NCI-H1417 (cell line): ENCODE measurements around the gene PGBD5.

Experiments used
- DNase-seq, 3 experiments: peaks; one replicate each; lab custom pipeline; 2025; lab: John Stamatoyannopoulos, UW

PGBD5 gene

DNA sequence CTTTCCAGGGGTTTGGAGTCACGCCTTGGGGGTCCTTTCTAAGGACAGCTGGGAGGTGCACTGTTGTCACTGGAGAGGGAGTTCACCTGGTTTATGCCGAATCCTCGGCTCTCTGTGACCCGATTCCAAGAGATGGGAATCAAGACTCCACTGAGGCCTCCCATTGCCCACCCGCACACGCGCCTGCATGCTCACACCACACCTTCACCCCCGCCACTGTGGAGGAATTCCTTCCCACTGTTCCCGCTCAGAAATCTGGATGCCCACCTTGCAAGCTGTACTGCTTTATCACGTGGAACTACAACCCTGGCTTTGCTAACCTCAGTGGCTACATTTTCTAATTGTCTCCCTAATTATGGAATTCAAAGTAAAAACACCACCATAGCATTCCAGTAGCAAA is 29.2 kb downstream of the PGBD5 start:
- no peak for DNase-seq

DNA sequence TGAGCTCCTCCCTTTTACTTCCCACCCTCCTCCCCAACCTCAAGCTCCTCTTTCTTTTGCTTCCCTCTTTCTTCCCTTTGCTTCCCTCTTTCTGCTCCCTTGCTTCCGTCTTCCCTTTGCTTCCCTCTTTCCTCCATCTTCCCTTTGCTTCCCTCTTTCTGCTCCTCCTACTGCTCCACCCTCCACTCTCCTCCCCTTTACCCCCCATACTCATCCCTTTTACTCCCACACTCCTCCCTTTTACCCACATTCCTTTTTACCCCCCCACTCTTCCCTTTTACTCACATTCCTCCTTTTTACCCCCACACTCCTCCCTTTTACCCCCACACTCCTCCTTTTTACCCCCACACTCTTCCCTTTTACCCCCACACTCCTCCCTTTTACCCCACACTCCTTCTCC is 30.2 kb downstream of the PGBD5 start:
- DNase-seq, result no peak

DNA sequence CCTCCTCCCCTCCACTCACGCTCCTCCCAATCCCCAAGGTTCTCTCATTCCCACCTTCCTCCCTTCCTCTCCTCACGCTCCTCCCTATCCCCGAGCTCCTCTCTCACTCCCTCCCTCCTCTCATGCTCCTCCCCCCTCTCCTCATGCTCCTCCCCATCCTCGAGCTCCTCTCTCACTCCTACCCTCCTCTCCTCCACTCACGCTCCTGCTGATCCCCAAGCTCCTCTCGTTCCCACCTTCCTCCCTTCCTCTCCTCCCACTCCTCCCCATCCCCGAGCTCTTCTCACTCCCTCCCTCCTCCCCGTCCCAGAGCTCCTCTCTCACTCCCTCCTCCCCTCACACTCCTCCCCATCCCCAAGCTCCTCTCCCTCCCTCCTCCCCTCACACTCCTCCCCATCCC is 31.4 kb downstream of the PGBD5 start:
- DNase-seq, result no peak

DNA sequence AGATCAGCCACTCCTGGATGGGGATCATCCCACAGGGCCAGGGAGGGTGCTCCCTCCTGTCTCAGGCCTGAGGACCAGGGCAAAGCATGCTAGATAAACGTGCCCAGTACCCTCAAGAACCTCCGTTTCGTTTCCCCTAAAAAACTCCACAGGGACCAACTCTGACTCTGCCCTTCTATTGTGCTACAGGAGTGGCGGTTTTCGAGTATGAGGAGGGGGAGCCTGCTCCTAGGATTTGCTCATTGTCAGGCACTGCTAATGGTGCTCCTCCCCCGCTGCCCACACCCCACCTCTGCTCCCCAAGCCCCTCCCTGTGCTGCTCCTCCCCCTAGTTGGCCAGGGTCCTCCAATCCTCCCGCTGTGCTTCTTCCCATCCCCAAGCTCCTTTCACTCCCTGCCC is 32.0 kb downstream of the PGBD5 start:
- no peak for DNase-seq

DNA sequence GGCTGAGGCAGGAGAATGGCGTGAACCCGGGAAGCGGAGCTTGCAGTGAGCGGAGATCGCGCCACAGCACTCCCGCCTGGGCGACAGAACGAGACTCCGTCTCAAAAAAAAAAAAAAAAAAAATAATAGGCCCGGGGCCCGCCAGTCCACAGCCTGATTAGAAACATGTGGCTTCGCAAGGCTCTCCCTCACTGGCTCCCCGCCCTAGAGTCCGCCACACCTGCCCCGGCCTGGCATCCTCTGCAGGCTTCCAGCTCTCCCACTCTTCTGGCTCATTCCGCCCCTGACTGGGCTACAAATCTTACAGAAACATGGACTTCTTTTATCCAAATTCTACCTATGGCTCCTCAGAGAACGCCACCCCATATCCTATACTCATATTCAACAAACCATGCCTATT is 32.4 kb downstream of the PGBD5 start:
- DNase-seq, result no peak

DNA sequence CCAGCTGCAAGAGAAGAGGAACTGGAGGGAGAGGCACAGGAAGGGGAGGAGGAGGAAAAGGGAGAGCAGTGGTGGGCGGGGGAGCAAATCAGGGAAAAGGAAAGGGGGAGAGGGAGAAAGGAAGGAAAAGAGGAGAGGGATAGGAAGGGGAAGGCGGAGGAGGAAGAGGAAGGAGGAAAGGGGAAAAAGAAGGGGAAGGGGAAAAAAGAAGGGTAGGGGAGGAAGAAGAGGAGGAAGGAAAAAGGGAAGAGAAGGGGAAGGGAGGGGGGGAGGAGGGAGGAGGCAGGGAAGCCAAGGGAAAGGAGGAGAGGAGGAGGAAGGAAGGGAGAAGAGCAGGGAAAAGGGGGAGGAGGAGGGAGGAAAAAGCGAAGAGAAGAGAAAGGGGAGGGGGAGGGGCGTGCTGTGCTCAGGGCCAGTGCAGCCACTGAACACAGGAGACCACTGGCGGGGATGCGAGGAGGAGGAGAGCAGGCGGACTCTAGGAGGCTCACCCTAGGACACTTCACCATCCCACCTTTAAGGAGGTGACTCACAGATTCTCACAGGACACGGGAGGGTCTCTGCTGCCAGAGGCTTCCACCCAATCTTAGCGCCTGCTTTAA is 33.1 kb downstream of the PGBD5 start:
- no peak for DNase-seq

DNA sequence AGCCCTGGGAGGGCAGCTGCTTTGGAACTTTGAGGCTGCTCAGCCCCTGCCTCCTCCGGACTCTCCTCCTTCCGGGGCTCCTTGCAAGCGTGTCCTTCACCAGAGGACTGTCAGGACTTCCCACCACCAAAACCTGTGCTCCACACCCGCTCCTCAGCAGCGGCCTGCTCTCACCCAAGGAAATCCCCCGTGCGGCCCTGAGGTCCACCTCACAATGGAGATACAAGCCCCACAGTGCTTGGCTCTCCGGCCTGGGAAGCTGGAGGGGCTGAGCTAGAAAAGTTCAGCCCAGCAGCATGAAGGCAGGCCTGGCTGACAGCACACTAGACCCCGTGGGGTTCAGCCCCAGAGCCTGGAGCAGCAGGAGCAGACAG is 33.6 kb downstream of the PGBD5 start:
- no peak for DNase-seq

DNA sequence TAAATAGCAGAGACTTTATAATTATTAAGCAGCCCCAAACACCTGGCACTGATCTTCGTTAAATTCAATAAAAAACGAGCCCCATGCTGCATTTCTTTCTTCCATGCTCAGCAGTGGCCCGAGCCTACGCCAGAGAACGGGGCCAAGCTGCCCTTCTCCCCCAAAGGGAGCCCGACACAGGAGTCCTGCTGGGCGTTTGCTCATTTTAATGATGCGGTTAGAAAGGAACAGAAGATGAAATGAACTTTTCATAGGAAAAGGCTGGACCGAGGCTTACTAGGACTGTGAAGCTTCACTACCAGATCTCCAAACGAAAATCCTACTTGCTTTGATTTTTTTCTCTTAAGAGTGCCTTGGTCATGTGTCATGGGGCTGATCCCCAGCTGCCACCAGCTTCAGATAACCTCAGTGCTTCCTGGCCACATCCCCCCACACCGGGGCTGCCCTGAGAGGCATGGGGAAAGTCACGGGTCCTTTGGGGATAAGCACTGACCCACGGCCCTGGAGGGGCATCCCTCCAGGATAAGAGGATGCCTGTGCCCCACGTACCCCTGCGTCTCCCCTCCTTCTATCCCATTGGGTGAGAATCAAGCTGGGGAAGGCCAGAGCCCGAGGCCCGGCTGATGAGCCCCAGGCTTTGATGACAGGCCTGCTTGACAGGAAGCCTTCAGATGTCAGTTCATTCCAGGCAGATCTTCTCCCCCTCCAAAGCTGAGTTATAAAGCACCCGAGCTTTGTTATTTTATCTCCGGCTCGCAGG is 34.2 kb downstream of the PGBD5 start:
- no peak for DNase-seq

DNA sequence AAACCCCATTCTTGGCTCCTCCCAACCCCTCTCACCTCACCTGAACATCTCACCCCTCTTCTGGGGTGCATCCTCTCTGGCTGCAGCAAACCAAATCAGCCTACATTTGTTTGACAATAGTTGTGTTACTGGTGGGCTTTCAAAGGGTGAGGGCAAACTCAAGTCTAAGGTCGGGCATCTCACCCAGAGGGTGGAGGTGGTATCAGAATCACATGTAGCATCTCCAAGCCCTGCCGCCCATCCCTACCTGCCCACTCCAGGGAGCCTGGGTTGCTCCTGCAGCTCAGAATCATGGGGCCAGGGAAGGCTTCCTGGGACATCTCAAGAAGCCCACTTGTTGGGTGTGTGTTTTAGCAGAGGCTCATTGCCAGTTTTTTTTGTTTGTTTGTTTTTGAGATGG is 35.8 kb downstream of the PGBD5 start:
- no peak for DNase-seq

DNA sequence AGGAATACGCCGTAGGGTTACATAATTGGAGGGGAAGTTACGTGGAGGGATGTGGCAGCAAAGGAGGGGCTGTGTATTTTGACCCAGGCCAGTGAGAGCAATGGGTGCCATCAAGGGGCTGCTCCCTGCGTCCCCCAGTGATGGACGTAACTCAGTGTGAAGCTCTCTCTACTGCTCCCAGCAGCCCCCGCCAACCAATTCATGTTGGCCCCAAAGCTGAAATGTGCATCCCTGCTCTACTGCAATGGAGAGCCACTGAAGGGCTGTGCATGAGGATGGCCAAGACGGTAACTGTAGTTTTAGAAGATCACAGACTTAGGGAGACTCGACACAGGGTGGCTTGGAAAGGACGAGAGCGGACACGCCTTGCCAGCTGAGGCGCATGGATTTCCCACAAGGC is 38.3 kb downstream of the PGBD5 start:
- DNase-seq, result no peak

DNA sequence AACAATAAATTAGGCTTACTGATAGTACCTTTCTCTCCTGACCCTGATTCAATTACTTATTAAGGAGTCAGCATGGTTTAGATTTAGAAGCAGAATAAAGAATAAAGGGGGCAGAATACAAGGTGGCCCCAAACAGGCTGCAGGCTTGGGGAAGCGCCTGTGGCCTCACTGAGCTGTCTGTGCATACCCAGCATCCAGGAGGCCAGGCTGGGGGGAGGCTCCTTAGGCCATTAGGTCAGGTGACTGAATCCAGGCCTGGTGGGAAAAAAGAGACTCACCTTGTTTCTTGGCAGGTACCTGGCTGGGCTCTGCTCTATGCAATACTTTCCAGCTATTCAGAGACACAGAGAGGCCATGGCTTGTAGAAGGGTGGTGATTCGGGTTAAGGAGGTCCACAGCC is 38.8 kb downstream of the PGBD5 start:
- no peak for DNase-seq

DNA sequence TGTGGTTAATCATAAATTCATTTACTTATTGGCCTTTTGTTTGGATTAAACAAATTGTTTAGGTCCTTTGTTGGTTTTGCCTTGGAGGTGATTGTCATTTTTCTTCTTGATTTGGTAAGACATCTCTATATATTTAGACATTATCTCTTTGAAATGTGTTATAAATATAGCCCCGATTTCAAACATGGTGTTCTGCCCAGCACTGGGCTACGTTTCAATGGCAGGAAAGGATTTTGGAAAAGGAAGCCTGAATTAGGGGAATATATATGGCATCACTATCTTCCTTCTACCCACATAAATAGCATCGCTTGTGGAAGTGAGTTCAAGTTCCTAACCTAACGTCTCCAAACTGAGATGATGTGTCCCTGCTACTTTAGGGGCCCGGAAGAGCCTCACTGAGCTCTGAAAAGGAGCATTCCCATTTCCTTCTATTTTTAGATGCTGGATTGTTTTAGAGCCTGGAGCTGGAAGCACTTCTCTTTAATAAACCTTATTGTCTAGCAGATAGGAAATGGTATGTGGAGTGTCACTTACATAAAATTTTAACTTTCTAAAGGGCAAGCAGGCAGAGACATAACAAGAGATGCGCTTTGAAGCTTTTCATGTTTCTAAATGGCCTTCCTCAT is 39.4 kb downstream of the PGBD5 start:
- no peak for DNase-seq

DNA sequence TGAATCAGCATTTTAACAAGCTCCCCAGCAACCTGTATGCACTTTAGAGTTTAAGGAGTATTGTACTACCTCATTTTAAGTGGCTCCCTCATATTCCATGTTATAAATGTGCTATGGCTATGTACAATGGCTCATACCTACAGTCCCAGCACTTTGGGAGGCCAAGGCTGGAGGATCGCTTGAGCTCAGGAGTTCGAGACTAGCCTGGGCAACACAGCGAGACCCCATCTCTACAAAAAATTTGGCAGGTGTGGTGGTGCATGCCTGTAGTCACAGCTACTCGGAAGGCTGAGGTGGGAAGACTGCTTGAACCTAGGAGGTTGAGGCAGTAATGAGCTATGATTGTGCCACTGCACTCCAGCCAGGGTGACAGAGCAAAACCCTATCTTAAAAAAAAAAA is 40.2 kb downstream of the PGBD5 start:
- DNase-seq, result no peak

DNA sequence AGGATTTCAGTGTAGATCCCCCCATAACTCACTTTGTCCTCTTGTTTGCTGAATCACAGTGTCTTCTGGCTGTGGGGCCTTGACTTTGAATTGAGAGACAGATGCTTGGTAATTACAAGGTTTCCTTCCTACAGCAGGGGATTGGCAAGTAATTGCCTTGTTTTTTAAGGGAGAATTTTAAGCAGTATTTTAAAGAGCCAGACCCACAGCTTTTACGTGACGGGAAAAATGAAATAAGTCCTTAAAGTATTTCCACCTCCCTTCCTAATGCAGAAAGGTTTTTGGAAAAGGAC is 41.0 kb downstream of the PGBD5 start:
- peak in 1 of 3 experiments; percentile 85 for DNase-seq

DNA sequence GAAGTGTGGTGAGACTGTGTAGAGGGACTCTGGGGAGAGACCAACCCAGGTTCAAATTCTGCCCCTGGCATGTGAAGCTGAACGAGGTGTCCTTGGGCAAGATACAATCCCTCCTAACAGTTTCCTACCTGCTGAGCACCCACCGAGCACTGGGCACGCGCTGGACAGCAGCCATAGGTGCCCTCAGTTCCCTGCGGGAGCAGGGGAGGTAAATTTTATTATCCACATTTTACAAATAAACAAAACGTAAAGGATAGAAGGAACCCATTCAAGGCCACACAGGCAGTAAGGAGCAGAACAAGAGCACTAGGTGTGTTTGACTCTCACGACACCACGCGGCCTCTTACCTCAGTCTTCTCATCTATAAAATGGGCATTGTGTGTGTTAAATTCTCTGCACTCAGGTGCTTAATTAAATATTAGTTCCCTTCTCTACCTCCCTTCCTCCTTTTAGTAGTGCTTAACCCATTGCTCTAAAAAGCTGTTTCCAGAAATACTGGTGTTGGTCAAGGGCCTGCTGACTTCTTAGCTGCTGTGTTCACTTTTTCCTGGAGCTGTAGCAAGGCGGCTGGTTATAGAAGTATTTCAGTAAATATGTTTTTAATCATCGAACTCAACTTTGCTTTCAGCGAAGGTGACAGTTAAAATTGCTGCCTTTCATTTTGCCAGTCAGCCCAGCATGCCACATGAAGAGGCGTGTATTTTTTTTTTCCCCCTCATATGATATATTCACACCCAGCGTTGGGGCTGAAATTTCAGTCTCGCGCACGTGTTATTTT is 41.6 kb downstream of the PGBD5 start:
- peak in 1 of 3 experiments; percentile 63 for DNase-seq

DNA sequence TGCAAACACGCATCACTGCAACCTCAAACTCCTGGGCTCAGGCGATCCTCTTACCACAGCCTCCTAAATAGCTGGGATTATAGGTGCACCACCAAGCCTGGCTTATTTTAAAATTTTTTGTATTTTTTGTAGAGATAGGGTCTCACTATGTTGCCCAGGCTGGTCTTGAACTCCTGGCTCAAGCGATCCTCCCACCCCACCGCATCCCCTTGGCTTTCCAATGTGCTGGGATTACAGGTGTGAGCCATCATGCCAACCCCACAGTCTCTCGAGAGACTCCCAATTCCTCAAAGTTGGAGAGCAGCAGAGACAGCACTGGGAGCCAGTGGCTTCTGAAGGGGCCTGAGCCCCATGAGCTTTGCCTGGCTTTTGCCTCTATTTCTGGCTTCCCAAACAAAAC is 42.7 kb downstream of the PGBD5 start:
- no peak for DNase-seq

DNA sequence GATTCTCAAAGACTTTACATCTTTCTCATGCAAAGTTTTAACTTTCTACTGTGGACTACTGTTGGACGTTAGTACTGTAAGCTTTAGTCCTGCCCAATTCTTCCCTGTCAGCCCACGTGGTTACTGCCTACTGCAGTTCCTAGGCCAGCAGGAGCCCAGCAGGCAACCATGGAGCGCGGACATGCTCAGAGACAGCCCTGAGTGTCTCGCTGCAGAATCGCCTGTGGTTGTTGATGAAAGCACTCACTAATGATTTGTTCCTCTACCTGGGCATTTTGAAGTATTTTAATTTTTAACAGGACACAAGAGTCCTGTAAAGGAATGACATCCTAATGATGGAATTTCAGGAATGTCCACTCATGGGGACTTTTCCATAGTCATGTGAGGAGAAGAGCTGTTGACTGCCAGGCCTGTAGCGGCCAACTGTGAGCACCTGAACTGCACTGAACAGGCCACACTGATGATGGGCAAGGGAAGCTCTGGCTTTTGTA is 44.1 kb downstream of the PGBD5 start:
- no peak for DNase-seq

DNA sequence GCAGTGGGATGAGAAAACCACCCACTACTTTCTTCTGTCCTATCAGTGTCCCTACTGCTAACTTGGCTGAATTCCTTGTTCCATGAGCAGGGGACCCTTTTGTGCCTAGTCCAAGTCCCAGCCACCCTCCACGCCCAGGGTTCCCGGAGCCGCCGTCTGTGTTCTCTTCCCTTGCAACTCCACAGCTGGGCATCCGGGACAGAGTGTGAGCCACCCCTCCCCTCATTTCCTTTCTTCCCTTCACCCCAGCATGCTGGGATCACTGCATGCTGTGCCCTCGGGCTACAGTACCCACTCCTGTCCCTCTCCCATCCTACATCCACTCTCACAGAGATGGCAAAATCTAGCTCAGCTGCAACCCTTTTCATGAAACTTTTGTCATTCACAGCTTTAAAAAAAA is 44.5 kb downstream of the PGBD5 start:
- no peak for DNase-seq

DNA sequence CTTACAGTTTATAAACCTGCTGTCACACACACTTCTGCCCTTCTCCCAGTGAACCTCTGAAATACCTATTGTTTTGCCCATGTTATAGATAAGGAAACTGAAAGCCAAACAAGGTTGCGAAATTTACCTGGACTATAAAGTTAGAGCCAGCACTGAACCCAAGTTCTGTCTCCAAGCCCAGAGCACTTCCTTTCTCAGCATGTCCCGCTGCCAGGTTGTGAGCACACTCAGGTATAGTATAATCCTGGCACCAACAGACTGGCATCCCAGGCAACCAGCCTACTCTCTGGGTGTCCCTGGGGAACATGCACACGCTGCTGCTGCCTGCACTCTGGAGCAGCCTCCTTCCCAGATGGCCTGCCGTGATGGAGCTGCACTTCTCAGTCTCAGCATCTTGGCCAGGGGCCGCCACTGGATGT is 45.1 kb downstream of the PGBD5 start:
- DNase-seq, result no peak

DNA sequence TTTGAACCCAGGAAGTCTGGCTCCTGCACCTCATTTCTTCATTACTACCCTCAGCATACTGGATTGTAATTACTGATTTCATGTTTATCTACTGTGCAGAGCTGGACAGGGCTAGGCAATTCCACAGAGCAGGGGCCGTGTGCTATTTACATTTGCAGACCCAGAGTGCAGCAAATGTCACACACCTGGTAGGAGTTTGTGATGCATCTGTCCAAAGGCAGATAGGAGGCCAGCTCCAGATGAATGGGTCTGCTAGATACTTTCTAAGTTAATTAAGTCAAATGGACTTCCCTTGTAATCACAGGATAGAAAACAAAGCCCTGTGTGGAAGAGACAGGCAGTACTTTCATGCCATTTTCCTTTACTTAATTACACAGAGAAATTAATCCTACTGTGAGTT is 46.2 kb downstream of the PGBD5 start:
- DNase-seq, result peak in 1 of 3 experiments; percentile 57

DNA sequence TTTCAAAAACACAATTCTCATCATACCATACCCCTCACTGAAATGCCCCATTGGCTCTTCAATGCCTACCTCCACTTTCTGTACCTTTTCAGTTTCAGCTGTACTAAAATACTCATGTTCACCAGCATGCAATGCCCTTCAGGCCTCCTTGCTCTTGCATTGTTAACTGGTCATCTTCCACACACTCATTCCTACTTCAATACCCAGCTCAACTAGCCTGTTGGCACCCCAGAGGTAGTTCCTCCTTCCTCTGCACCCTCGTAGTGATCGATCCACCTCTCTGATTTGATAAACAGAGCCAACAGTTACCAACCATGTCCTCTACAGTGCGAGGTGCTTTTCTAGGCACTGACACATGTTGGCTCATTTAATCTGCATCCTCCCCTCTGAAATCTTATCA is 46.7 kb downstream of the PGBD5 start:
- DNase-seq, result no peak

DNA sequence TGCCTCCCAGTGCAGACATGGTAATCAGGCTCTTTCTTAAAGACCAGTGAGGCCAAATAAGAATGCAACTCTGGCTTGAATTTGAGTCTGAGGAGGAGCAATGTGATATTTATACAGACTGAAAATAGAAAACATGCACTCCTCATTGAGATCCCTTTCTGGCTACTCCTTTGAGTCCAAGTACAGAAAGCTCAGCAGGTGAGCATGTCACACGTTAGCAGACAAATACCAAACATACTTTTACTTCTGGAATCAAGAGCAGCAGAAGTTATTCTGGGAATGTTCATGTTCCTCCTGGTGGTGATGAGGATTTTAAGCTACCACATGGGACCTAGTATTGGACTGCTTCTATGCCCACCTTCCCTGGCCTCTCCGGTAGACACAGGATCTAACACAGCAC is 48.3 kb downstream of the PGBD5 start:
- DNase-seq, result no peak

DNA sequence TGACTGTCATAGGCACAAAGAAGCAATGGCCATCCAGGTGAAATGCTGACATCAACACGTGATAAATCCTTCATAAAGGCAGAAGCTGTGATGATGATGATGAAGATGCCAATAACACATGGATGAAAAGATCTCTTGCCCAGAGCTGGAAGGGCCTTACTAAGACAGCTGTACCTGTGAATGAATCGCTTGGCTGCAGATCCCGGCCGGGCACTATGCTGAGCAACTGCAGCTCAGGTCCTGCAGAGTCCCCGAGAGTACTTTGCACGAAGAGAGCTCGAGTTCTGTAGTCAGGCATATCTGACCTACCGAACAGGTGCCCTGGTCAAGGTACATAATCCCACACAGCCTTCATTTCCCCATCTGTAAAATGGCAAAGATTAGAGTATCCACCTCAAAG is 48.8 kb downstream of the PGBD5 start:
- DNase-seq, result no peak
